ENCODE results near the gene RNASEH2A.

DNA sequence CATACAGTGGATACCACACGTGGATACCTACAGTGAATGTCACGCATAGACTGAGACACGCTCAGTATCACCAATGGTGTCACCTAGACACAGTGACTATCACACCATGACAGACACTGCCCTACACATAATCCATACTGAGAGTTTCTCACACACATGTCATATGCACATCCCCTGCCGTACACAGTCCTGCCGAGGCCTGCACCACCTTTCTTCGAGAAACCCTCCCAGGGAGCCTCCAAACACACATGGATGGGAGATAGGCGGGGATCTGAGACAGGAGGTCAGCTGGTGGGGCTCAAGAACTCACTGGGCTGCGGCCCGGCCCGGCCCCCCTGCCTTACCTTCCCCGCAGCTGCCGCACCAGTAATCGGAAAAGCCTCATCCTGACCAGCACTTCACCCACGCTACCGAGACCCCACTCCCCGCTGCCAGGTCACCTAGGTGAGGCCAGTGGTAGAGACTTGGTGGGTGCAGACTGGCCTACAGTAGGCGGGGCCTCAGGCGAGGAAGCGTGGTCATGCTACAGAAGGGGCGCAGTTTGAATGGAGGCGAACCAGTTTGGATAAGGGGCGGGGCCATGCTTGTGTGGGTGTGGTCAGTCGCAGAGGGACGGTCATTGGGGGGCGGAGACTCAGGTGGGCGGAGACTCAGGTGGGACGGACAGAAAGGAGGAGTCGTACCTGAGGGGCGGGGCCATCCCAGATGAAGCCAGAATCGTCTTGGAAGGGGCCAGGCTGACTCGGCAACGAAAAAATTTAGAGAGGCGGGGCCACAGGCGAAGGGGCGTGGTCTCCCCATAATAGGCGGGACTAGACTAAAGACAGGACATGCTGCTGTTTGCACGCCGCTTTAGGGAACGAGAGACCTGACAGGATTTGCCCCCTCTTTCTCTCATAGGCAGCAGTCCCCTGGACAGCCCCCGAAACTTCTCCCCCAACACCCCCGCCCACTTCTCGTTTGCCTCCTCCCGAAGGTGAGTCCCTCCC lies 34.0 kb downstream of the RNASEH2A start:
- TF ChIP-seq POLR2A (IDR thresholded peaks at IDR 0.05; ENCODE audit: low read length) (no peak), GATA1 (IDR thresholded peaks at IDR 0.05; ENCODE audit: low read depth, low read length) (no peak)
